ENCODE data around the gene UVRAG. TPM values are rescaled to one million over a fixed set of nuclear protein-coding genes. Genes with fewer than 3 reads are reported as not detected.

The UVRAG gene
- total and polyA plus RNA-seq, 8 donors = 4.7 to 55.5 (median 20.5) TPM

- DNase-seq = peak in 1 of 2 donors; percentile 20
- 63 to 80% (median 73%) methylated on average over 2 of the region's 2 CpGs for WGBS, 5 donors
- intact Hi-C loops (cut with DNase I; ENCODE audit: low total_unique reads) = loop anchor here (10.0 kb wide), 1 partner anchor 415 kb away; no protein-coding TSS in a partner anchor
- Histone ChIP-seq H3K36me3 (no peaks in the 10 kb centered on the region), H3K27me3 (no peaks in the 10 kb centered on the region), H3K27ac (no peak overlapping the region), H3K9me3 (no peaks in the 10 kb centered on the region), H3K4me3 (no peak overlapping the region), H3K4me1 (peaks cover 3 to 49% (median 16%) of the 10 kb centered on the region in 4 donors)
- no peak for TF ChIP-seq POLR2AphosphoS5 (IDR thresholded peaks at IDR 0.05)
- no peak for TF ChIP-seq POLR2A (IDR thresholded peaks at IDR 0.05)
- no peak for TF ChIP-seq EP300 (IDR thresholded peaks at IDR 0.05)
- TF ChIP-seq, protein P1, sequence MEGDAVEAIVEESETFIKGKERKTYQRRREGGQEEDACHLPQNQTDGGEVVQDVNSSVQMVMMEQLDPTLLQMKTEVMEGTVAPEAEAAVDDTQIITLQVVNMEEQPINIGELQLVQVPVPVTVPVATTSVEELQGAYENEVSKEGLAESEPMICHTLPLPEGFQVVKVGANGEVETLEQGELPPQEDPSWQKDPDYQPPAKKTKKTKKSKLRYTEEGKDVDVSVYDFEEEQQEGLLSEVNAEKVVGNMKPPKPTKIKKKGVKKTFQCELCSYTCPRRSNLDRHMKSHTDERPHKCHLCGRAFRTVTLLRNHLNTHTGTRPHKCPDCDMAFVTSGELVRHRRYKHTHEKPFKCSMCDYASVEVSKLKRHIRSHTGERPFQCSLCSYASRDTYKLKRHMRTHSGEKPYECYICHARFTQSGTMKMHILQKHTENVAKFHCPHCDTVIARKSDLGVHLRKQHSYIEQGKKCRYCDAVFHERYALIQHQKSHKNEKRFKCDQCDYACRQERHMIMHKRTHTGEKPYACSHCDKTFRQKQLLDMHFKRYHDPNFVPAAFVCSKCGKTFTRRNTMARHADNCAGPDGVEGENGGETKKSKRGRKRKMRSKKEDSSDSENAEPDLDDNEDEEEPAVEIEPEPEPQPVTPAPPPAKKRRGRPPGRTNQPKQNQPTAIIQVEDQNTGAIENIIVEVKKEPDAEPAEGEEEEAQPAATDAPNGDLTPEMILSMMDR (IDR thresholded peaks at IDR 0.05) = no peak
Observed at GRCh38 chr11:75899806-75900205, 84.8 kb downstream of the UVRAG start.

DNA sequence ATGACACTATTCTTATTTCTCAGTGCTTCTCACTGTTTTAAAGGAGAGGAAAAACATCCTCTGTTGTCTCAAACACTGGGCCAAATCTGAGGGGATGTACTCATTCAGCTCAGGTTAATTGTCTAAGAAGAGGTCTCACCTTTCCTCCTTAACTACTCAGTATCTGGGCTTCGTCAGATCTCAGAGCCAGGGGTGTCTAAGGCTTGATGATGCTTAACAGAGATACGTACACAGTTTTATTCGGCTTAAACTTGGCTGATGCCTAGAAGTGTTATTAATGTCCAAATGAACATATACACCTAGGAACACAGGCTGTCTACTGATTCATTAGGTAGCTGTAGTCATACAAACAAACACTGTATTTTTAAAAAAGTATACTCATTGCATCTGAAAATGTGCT, 85.8 kb downstream of the UVRAG start:
- Histone ChIP-seq H3K4me1 (peaks cover 3 to 49% (median 16%) of the 10 kb centered on the region in 4 donors), H3K36me3 (no peaks in the 10 kb centered on the region), H3K4me3 (no peak overlapping the region), H3K27me3 (no peaks in the 10 kb centered on the region), H3K27ac (no peak overlapping the region), H3K9me3 (no peaks in the 10 kb centered on the region)
- WGBS, 5 donors = 84 to 95% (median 93%) methylated on average over 3 of the region's 3 CpGs
- TF ChIP-seq EP300 (IDR thresholded peaks at IDR 0.05) (no peak), POLR2A (IDR thresholded peaks at IDR 0.05) (no peak), POLR2AphosphoS5 (IDR thresholded peaks at IDR 0.05) (no peak)
- TF ChIP-seq, protein P1 (IDR thresholded peaks at IDR 0.05) = no peak
- intact Hi-C loops (cut with DNase I; ENCODE audit: low total_unique reads) = no loop called here
- no peak for DNase-seq

DNA sequence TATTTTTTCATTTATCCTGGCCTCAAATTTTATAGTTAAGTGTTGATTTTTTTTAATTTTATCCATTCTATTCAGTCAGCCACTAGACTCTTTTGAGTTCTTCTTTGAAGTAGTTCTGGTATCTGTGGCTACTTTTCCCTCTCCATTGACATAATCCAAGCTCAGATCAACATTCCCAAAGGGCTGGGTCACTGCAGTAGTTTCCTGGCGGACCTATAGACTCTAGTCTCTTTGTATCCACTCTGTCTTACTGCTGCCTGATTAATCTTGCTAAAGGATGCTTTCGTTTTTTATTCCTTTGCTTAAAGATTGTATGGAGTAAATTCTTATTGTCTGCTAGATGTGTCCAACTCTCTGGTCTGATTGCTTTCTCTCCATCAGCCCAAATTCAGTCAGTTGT, 87.6 kb downstream of the UVRAG start:
- no peak overlapping the region for H3K4me3 ChIP-seq
- intact Hi-C loops (cut with DNase I; ENCODE audit: low total_unique reads) = no loop called here
- peaks cover 3 to 49% (median 16%) of the 10 kb centered on the region in 4 donors for H3K4me1 ChIP-seq
- WGBS, 5 donors = 78 to 93% (median 90%) methylated on average over 2 of the region's 2 CpGs
- TF ChIP-seq POLR2A (IDR thresholded peaks at IDR 0.05) (no peak), POLR2AphosphoS5 (IDR thresholded peaks at IDR 0.05) (no peak), EP300 (IDR thresholded peaks at IDR 0.05) (no peak)
- TF ChIP-seq, protein P1 (IDR thresholded peaks at IDR 0.05) = no peak
- H3K27me3 ChIP-seq = no peaks in the 10 kb centered on the region
- no peaks in the 10 kb centered on the region for H3K36me3 ChIP-seq
- no peak for DNase-seq
- no peaks in the 10 kb centered on the region for H3K9me3 ChIP-seq
- no peak overlapping the region for H3K27ac ChIP-seq

DNA sequence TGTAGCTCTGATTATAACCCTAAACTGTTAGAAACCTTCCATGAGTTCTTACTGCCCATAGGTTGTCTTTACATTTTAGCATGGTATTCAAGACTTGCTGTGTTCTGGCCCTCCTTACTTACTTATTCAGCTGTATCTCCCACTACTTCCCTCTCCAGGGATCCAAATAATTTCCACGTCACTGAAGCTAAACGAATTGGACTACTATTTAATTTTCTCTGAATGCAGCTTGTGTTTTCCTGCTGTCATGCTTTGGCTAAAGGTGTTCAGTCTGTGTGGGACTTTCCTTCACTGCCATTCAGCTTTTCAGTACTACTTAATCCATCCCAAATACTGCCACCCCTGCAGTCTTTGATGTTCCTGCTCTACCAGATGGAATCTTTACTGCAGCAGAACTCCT, 88.3 kb downstream of the UVRAG start:
- intact Hi-C loops (cut with DNase I; ENCODE audit: low total_unique reads) = no loop called here
- Histone ChIP-seq H3K36me3 (no peaks in the 10 kb centered on the region), H3K27me3 (no peaks in the 10 kb centered on the region), H3K4me1 (peaks cover 3 to 49% (median 16%) of the 10 kb centered on the region in 4 donors), H3K27ac (no peak overlapping the region), H3K9me3 (no peaks in the 10 kb centered on the region), H3K4me3 (no peak overlapping the region)
- no peak for TF ChIP-seq POLR2A (IDR thresholded peaks at IDR 0.05)
- TF ChIP-seq POLR2AphosphoS5 (IDR thresholded peaks at IDR 0.05) = no peak
- TF ChIP-seq EP300 (IDR thresholded peaks at IDR 0.05) = no peak
- TF ChIP-seq, protein P1 (IDR thresholded peaks at IDR 0.05) = no peak
- no peak for DNase-seq
- WGBS, 5 donors = 53 to 70% (median 63%) methylated on average over 2 of the region's 2 CpGs

All from stomach (tissue), 9 donors.